GM12878 (cell line): ENCODE results near the gene CRB1. TPM values are rescaled to one million over a fixed set of nuclear protein-coding genes. Genes with fewer than 3 reads are reported as not detected.

Experiments used
- ATAC-seq: fragments of 200-7000 bp; cut with Tn5 transposase; 3 replicates; pipeline ENCODE4 v1.9.1; 2020; ENCODE audit warnings: mild to moderate bottlenecking, moderate library complexity
- BruUV-seq: library from RNA; stranded (reverse); fragments of 400-500 nt; replicated peaks from 2 replicates; lab custom pipeline; 2021; lab: Mats Ljungman, UMichigan
- CTCF ChIA-PET: fragments of 300-600 bp; sonication (Branson Sonifier 250); formaldehyde crosslinking; extraction: SDS; loops from one replicate; lab custom pipeline; 2021; ENCODE audit warnings: inconsistent platforms; lab: Yijun Ruan, JAX
- POLR2A ChIA-PET: fragments of 350-600 bp; formaldehyde crosslinking; extraction: SDS; loops from one replicate; lab custom pipeline; 2021; ENCODE audit warnings: inconsistent platforms; lab: Charles Lee
- RAD21 ChIA-PET: fragments of 300-600 bp; sonication (Branson Sonifier 250); formaldehyde crosslinking; loops from one replicate; lab custom pipeline; 2023; ENCODE audit warnings: antibody characterized with exemption; ENCODE audit not compliant: unreplicated experiment; lab: Charles Lee
- SMC1A ChIA-PET: fragments of 300-600 bp; sonication (Branson Sonifier 250); formaldehyde crosslinking; loops from one replicate; lab custom pipeline; 2023; ENCODE audit not compliant: unreplicated experiment, uncharacterized antibody; lab: Charles Lee
- DNase-seq: peaks from one replicate; pipeline ENCODE4 v3.0.0-alpha.2; 2011; ENCODE audit warnings: low read depth, low spot score
- FAIRE-seq: peaks from 3 replicates; lab custom pipeline; 2011; peaks lifted over from hg19 to GRCh38; lab: Jason Lieb, UNC
- H2AFZ ChIP-seq: 2 replicates; pipeline ENCODE4 v1.6.0; 2011; ENCODE audit warnings: low read depth, low read length, control low read depth; ENCODE audit not compliant: control insufficient read depth
- H3K27ac ChIP-seq: 2 replicates; pipeline ENCODE4 v1.5.1; 2011; ENCODE audit warnings: control low read depth; ENCODE audit not compliant: control insufficient read depth, insufficient read depth
- H3K27me3 ChIP-seq, 2 experiments: replicated peaks in 1 of 2; 2 replicates each; pipeline versions ENCODE4 v1.6.0 to v1.6.1; 2011; ENCODE audit warnings: low read length in 1 of 2; ENCODE audit not compliant: control insufficient read depth in 2 of 2, insufficient read depth in 2 of 2
- H3K36me3 ChIP-seq, 2 experiments: 2 replicates each; pipeline ENCODE4 v1.5.1; 2011; ENCODE audit warnings: low read length in 1 of 2; ENCODE audit not compliant: control insufficient read depth in 2 of 2, insufficient read depth in 2 of 2
- H3K4me1 ChIP-seq: 2 replicates; pipeline ENCODE4 v1.6.1; 2011; ENCODE audit warnings: mild to moderate bottlenecking, low read length, moderate library complexity, mixed read lengths; ENCODE audit not compliant: control insufficient read depth, insufficient read depth
- H3K4me2 ChIP-seq: 2 replicates; pipeline ENCODE4 v1.6.0; 2011; ENCODE audit warnings: control low read depth; ENCODE audit not compliant: control insufficient read depth, insufficient read depth
- H3K4me3 ChIP-seq: fragments of 200-600 bp; sonication (generic); 2 replicates; pipeline ENCODE4 v1.5.1; 2016
- H3K79me2 ChIP-seq: 2 replicates; pipeline ENCODE4 v1.6.0; 2011; ENCODE audit warnings: low read length; ENCODE audit not compliant: control insufficient read depth, insufficient read depth
- H3K9ac ChIP-seq: 2 replicates; pipeline ENCODE4 v1.8.0; 2011; ENCODE audit warnings: low read length, control low read depth, mixed read lengths; ENCODE audit not compliant: control insufficient read depth, insufficient read depth
- H3K9me3 ChIP-seq: replicated peaks from 3 replicates; pipeline ENCODE4 v1.5.1; 2011; ENCODE audit warnings: mild to moderate bottlenecking, low read length; ENCODE audit not compliant: control insufficient read depth, insufficient read depth
- H4K20me1 ChIP-seq: 2 replicates; pipeline ENCODE4 v1.6.0; 2011; ENCODE audit not compliant: control insufficient read depth, insufficient read depth
- E4F1 ChIP-seq: fragments of 450-650 bp; IDR thresholded peaks from 2 replicates; pipeline ENCODE4 v1.6.1; 2018; ENCODE audit warnings: borderline replicate concordance, mild to moderate bottlenecking; ENCODE audit not compliant: partially characterized antibody
- MEF2B ChIP-seq: fragments of 450-650 bp; IDR thresholded peaks from 2 replicates; pipeline ENCODE4 v1.6.1; 2018; ENCODE audit warnings: mild to moderate bottlenecking, moderate library complexity; ENCODE audit not compliant: partially characterized antibody, poor library complexity, severe bottlenecking
- PAX8 ChIP-seq: fragments of 450-650 bp; IDR thresholded peaks from 2 replicates; pipeline ENCODE4 v1.6.1; 2017; ENCODE audit warnings: mild to moderate bottlenecking, moderate library complexity
- RBBP5 ChIP-seq: fragments of 200-600 bp; sonication (generic); conservative IDR thresholded peaks from 2 replicates; pipeline ENCODE4 v1.6.1; 2016
- USF1 ChIP-seq: IDR thresholded peaks from 2 replicates; pipeline ENCODE4 v1.6.1; 2011; ENCODE audit warnings: borderline replicate concordance, low read depth, mild to moderate bottlenecking, moderate library complexity, mixed read lengths, low read length; ENCODE audit not compliant: insufficient read depth; ENCODE audit errors: extremely low read length
- WGBS: methylation state at CpG from one replicate; pipeline ENCODE4 v1.1.6; 2016; ENCODE audit warnings: low lambda C conversion rate; ENCODE audit not compliant: insufficient replicate concordance, insufficient coverage; ENCODE audit errors: missing lambda C conversion rate; 5-methylcytosine and 5-hydroxymethylcytosine counted together
- in situ Hi-C: fragments of 300-500 bp; cut with MboI; formaldehyde crosslinking; loops from 9 replicates; pipeline ENCODE4 v1.14.3; 2018; ENCODE audit warnings: mixed read lengths
- intact Hi-C: fragments of 100-400 bp; cut with micrococcal nuclease; formaldehyde crosslinking; loops from one replicate; pipeline ENCODE4 v1.14.2; 2022; ENCODE audit not compliant: unreplicated experiment
- polyA plus RNA-seq, 11 experiments: library from polyadenylated mRNA; depleted of rRNA in 4 of 11; unstranded in 6 of 11; stranded (reverse) in 5 of 11; fragments of >200 nt; fragmentation: Nextera tagmentation in 4 of 11; fragmentation: Illumina TruSeq in 1 of 11; extraction: Ambion mirVana in 4 of 11; extraction: Trizol in 1 of 11; gene quantifications; 1 replicate in 1 of 11; 2 replicates in 10 of 11; pipeline versions ENCODE4 v1.2.1 to v1.2.3, GENCODE V29; 2011 to 2016; ENCODE audit warnings: inconsistent platforms in 2 of 11, missing spikeins in 2 of 11, low read depth in 1 of 11
- total RNA-seq, 4 experiments: library from RNA; depleted of rRNA in 3 of 4; stranded (reverse); fragments of >200 nt in 3 of 4; fragmentation: Illumina TruSeq in 1 of 4; extraction: Trizol in 1 of 4; gene quantifications; 2 replicates each; pipeline versions ENCODE4 v1.2.1 to v1.2.3, GENCODE V29; 2013 to 2021

Gene CRB1
- total and polyA plus RNA-seq, 10 of the 15 experiments (the other 5 are each of a cell fraction or from before 2014, with no cell fraction given): 0.06 to 0.10 (median 0.06) TPM; not detected in 7

GRCh38 chr1:197312163-197312562 lies 44.1 kb downstream of the CRB1 start:
- ATAC-seq (no peak), FAIRE-seq (no peak), DNase-seq (no peak)
- ChIA-PET CTCF (no interaction called here), RAD21 (no interaction called here), POLR2A (no interaction called here), SMC1A (no interaction called here)
- H3K9me3 ChIP-seq: no peaks in the 10 kb centered on the region
- 18% methylated on average over 5 of the region's 5 CpGs for WGBS
- H4K20me1 ChIP-seq: no peaks in the 10 kb centered on the region
- no TSS peak for BruUV-seq
- H3K9ac ChIP-seq: no peak overlapping the region
- no peaks in the 10 kb centered on the region for H3K36me3 ChIP-seq
- no peaks in the 10 kb centered on the region for H3K79me2 ChIP-seq
- no peak overlapping the region for H3K27ac ChIP-seq
- H3K27me3 ChIP-seq: no peaks in the 10 kb centered on the region
- no peaks in the 10 kb centered on the region for H3K4me1 ChIP-seq
- H3K4me2 ChIP-seq: no peak overlapping the region
- TF ChIP-seq USF1 (no peak), PAX8 (no peak), RBBP5 (no peak), MEF2B (no peak), E4F1 (no peak)
- no peak overlapping the region for H3K4me3 ChIP-seq
- in situ Hi-C loops (no loop called here), intact Hi-C loops (no loop called here)
- H2AFZ ChIP-seq: no peak overlapping the region
